PC-9 (cell line): ENCODE data around the gene CLCN1. TPM values are rescaled to one million over a fixed set of nuclear protein-coding genes. Genes with fewer than 3 reads are reported as not detected.
"Not testable (repeated sequence)": the region's sequence is repeated elsewhere in the genome, so short reads cannot be mapped to it uniquely, and the experiment has no call there.

Experiments
- BruUV-seq: library from RNA; stranded (reverse); fragments of 400-500 nt; replicated peaks from 2 replicates; lab custom pipeline; 2021; lab: Mats Ljungman, UMichigan
- CTCF ChIA-PET: fragments of 300-600 bp; sonication (Branson Sonifier 250); formaldehyde crosslinking; loops from one replicate; lab custom pipeline; 2022; ENCODE audit warnings: antibody characterized with exemption; lab: Charles Lee
- POLR2A ChIA-PET: fragments of 300-600 bp; sonication (Branson Sonifier 250); formaldehyde crosslinking; loops from one replicate; lab custom pipeline; 2022; ENCODE audit warnings: antibody characterized with exemption; ENCODE audit not compliant: unreplicated experiment; lab: Charles Lee
- DNase-seq, 2 experiments: peaks; one replicate each; pipeline versions ENCODE4 v3.0.0 to v3.0.0-alpha.2; 2015 to 2022; ENCODE audit warnings: mixed read lengths in 1 of 2
- H2AFZ ChIP-seq: fragments of 200-600 bp; sonication (generic); 2 replicates; pipeline ENCODE4 v1.8.1; 2017; ENCODE audit warnings: antibody characterized with exemption
- H3F3A ChIP-seq: fragments of 200-600 bp; sonication (generic); 2 replicates; pipeline ENCODE4 v1.8.1; 2017; ENCODE audit warnings: antibody characterized with exemption, mild to moderate bottlenecking, low read depth; ENCODE audit not compliant: insufficient read depth
- H3K27ac ChIP-seq: fragments of 200-600 bp; sonication (generic); 2 replicates; pipeline ENCODE4 v1.6.1; 2016; ENCODE audit warnings: mixed run types
- H3K27me3 ChIP-seq: fragments of 200-600 bp; sonication (generic); 2 replicates; pipeline ENCODE4 v1.6.1; 2016; ENCODE audit warnings: low read depth, mixed run types; ENCODE audit not compliant: insufficient read depth
- H3K36me3 ChIP-seq: fragments of 200-600 bp; sonication (generic); 2 replicates; pipeline ENCODE4 v1.6.1; 2016; ENCODE audit warnings: low read depth, mixed run types
- H3K4me1 ChIP-seq: fragments of 200-600 bp; sonication (generic); replicated peaks from 2 replicates; pipeline ENCODE4 v1.6.1; 2016; ENCODE audit warnings: mixed run types; ENCODE audit not compliant: insufficient read depth
- H3K4me2 ChIP-seq: fragments of 200-600 bp; sonication (generic); 2 replicates; pipeline ENCODE4 v1.6.1; 2017; ENCODE audit warnings: mixed run types
- H3K4me3 ChIP-seq: fragments of 200-600 bp; sonication (generic); 2 replicates; pipeline ENCODE4 v1.6.1; 2016; ENCODE audit warnings: mixed run types
- H3K79me2 ChIP-seq: fragments of 200-600 bp; sonication (generic); 2 replicates; pipeline ENCODE4 v1.6.1; 2017; ENCODE audit warnings: low read depth, mixed run types
- H3K9me2 ChIP-seq: fragments of 200-600 bp; sonication (generic); 2 replicates; pipeline ENCODE4 v1.8.1; 2017; ENCODE audit warnings: mild to moderate bottlenecking; ENCODE audit not compliant: insufficient read depth
- H3K9me3 ChIP-seq: fragments of 200-600 bp; sonication (generic); 2 replicates; pipeline ENCODE4 v1.8.1; 2016; ENCODE audit warnings: low read depth; ENCODE audit not compliant: insufficient read depth
- H4K20me1 ChIP-seq: fragments of 200-600 bp; sonication (generic); 2 replicates; pipeline ENCODE4 v1.8.1; 2017; ENCODE audit not compliant: insufficient read depth
- EZH2 ChIP-seq: fragments of 200-600 bp; sonication (generic); IDR thresholded peaks from 2 replicates; pipeline ENCODE4 v1.8.0; 2017; ENCODE audit warnings: antibody characterized with exemption, low read depth
- intact Hi-C: fragments of 100-400 bp; cut with micrococcal nuclease; formaldehyde crosslinking; loops from one replicate; pipeline ENCODE4 v1.10.0; 2022; ENCODE audit not compliant: unreplicated experiment
- total RNA-seq: library from RNA; stranded (reverse); gene quantifications from 2 replicates; pipeline ENCODE4 v1.2.3, GENCODE V29; 2021
- TF ChIP-seq, protein P1 (sequence below): fragments of 200-600 bp; sonication (generic); conservative IDR thresholded peaks from 2 replicates; pipeline ENCODE4 v1.6.1; 2017; ENCODE audit warnings: mixed run types, antibody characterized with exemption, mild to moderate bottlenecking, moderate library complexity

Gene CLCN1
- total RNA-seq, 1 experiment from 2014 or later, result not detected

DNA sequence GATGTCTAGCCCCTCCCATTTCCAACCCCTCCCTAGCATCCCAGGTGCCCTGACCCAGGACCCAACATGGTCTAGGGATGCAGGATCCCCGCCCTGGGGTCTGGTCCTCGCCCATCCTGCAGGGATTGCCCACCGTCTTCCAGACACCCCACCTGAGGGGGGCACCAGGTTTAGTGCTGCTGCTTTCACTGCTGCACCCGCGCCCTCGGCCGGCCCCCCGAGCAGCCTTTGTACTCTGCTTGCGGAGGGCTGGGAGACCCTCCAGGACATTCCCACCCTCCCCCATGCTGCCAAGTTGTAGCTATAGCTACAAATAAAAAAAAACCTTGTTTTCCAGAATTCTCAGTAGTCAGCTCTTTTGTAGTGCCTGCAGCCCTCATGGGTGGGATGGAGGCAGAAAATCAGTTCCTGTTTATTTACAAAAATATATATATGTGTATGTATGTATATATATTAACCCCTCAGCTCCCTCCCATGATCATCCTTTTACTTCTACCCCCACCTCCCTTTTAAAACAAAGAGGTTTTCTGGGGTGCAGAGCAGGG lies 74.9 kb downstream of the CLCN1 start:
- H3K27ac ChIP-seq, result no peak overlapping the region
- H4K20me1 ChIP-seq, result peaks cover 25% of the 10 kb centered on the region; the same call in 1 of the 2 replicates
- 0 out of 2 replicates have a peak, but pooled peaks cover 30% of the 10 kb centered on the region for H3K36me3 ChIP-seq
- H3K9me3 ChIP-seq, result no peaks in the 10 kb centered on the region
- H3F3A ChIP-seq, result peaks cover 12% of the 10 kb centered on the region; the same call in 1 of the 2 replicates
- BruUV-seq, result no TSS peak
- H2AFZ ChIP-seq, result no peak overlapping the region
- no peak for TF ChIP-seq EZH2
- TF ChIP-seq, protein P1, sequence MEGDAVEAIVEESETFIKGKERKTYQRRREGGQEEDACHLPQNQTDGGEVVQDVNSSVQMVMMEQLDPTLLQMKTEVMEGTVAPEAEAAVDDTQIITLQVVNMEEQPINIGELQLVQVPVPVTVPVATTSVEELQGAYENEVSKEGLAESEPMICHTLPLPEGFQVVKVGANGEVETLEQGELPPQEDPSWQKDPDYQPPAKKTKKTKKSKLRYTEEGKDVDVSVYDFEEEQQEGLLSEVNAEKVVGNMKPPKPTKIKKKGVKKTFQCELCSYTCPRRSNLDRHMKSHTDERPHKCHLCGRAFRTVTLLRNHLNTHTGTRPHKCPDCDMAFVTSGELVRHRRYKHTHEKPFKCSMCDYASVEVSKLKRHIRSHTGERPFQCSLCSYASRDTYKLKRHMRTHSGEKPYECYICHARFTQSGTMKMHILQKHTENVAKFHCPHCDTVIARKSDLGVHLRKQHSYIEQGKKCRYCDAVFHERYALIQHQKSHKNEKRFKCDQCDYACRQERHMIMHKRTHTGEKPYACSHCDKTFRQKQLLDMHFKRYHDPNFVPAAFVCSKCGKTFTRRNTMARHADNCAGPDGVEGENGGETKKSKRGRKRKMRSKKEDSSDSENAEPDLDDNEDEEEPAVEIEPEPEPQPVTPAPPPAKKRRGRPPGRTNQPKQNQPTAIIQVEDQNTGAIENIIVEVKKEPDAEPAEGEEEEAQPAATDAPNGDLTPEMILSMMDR, result no peak
- no peak overlapping the region for H3K4me2 ChIP-seq
- H3K9me2 ChIP-seq, result no peaks in the 10 kb centered on the region
- no peak for DNase-seq
- ChIA-PET POLR2A (interaction anchor here (0.6 kb wide), 1 partner anchor 13 kb away, joined by 6 read pairs; no protein-coding TSS in a partner anchor), CTCF (no interaction called here)
- H3K79me2 ChIP-seq, result peaks cover 6% of the 10 kb centered on the region; the same call in 1 of the 2 replicates
- no peaks in the 10 kb centered on the region for H3K4me1 ChIP-seq
- intact Hi-C loops, result no loop called here
- H3K4me3 ChIP-seq, result no peak overlapping the region
- H3K27me3 ChIP-seq, result no peaks in the 10 kb centered on the region

DNA sequence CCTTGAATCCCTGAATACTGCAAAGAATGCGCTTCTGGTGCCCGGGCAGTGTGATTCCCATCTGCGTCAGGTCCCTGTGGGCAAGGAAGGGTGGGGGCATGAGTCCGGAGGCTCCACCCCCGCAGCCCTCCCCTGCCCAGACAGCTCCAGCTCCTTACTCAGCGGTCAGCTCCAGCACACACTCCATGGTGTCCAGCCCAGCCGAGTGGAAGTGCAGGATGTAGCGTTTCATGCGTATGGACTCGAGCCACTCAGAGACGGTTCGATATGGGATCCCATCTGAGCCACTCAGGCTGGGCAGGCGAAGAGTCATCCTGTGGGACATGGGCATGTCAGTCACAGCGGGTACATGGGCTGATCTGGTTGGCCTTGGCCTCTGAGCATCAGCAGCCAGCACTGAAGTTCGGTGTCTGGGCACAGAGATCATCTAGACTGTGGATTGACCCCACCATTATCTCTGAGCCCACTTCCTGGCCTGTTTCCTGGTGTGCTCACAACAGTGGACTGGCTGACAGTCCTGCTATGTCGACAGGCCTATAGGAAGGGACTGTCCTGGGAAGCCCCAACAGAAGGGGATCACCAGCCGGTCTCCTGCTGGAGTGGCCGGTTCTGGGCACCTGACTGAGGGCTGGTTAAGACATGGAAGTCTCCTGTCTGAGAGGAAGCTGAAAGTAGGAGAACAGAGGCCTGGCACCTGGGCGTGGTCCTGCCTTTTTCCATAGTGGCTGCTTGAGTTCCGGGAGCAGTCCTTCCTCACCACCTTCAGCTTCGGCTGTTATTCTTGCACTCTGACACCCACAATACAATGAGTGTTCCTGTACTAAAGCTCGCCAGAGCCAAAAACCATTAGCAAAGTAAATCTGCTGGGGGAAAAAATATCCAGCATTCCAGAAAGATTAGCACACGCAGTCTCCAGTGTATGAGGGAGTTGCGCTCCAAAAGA lies 75.8 kb downstream of the CLCN1 start:
- BruUV-seq, result no TSS peak

DNA sequence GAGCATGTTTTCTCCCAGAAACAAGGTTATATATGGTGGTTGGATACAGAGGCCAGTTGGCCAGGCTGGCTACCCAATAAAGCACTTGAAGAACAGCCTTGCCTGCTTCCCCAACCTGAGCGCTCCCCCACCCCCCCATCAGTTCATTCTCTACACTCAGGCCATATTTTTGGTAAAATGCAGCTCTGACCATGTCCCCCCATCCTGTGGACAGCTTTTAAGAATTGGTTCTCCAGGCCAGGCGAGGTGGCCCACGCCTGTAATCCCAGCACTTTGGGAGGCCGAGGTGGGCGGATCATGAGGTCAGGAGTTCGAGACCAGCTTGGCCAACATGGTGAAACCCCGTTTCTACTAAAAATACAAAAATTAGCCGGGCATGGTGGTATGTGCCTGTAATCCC lies 76.5 kb downstream of the CLCN1 start:
- H3K79me2 ChIP-seq, DNase-seq, POLR2A ChIA-PET, H2AFZ ChIP-seq, H3K4me1 ChIP-seq, H3K9me3 ChIP-seq, H3K4me2 ChIP-seq, H3K27ac ChIP-seq, BruUV-seq, H3K9me2 ChIP-seq, H3K27me3 ChIP-seq, H3K4me3 ChIP-seq, intact Hi-C loops, CTCF ChIA-PET: not testable (repeated sequence)
- H3K36me3 ChIP-seq, result 0 out of 2 replicates have a peak, but pooled peaks cover 30% of the 10 kb centered on the region
- peaks cover 12% of the 10 kb centered on the region; the same call in 1 of the 2 replicates for H3F3A ChIP-seq
- H4K20me1 ChIP-seq, result peaks cover 11% of the 10 kb centered on the region; the same call in 1 of the 2 replicates

More for the DNA sequence above, 75.8 kb downstream of the CLCN1 start:
- H3K4me2 ChIP-seq, result no peak overlapping the region
- ChIA-PET CTCF (no interaction called here), POLR2A (no interaction called here)
- peaks cover 18% of the 10 kb centered on the region; the same call in 1 of the 2 replicates for H4K20me1 ChIP-seq
- H3K27me3 ChIP-seq, result no peaks in the 10 kb centered on the region
- no peaks in the 10 kb centered on the region for H3K9me2 ChIP-seq
- no peak overlapping the region for H2AFZ ChIP-seq
- DNase-seq, result no peak
- intact Hi-C loops, result no loop called here
- peaks cover 12% of the 10 kb centered on the region; the same call in 1 of the 2 replicates for H3F3A ChIP-seq
- no peaks in the 10 kb centered on the region for H3K4me1 ChIP-seq
- no peaks in the 10 kb centered on the region for H3K9me3 ChIP-seq
- H3K36me3 ChIP-seq, result 0 out of 2 replicates have a peak, but pooled peaks cover 30% of the 10 kb centered on the region
- TF ChIP-seq, protein P1, result no peak
- no peak for TF ChIP-seq EZH2
- H3K4me3 ChIP-seq, result no peak overlapping the region
- H3K27ac ChIP-seq, result no peak overlapping the region
- no peaks in the 10 kb centered on the region for H3K79me2 ChIP-seq
